Spleen (tissue), 7 donors: ENCODE results near the gene RFNG.

Source experiments
- CTCF ChIP-seq, 11 experiments: fragments of 200-600 bp in 7 of 11; fragments of 450-650 bp in 4 of 11; sonication (generic) in 4 of 11; IDR thresholded peaks in 8 of 11; conservative IDR thresholded peaks in 3 of 11; 1 replicate in 7 of 11; 2 replicates in 4 of 11; pipeline versions ENCODE4 v1.4.0 to v1.8.0; 2016 to 2021; ENCODE audit warnings: antibody characterized with exemption in 11 of 11, inconsistent platforms in 4 of 11, mild to moderate bottlenecking in 1 of 11
- POLR2A ChIP-seq, 3 donors: fragments of 450-650 bp; IDR thresholded peaks; one replicate each; pipeline ENCODE4 v1.5.1; 2017; ENCODE audit warnings: antibody characterized with exemption in 3 of 3, mild to moderate bottlenecking in 1 of 3
- POLR2AphosphoS5 ChIP-seq, 3 donors: sonication (generic); formaldehyde crosslinking; IDR thresholded peaks; one replicate each; pipeline ENCODE4 v1.5.1; 2017; ENCODE audit warnings: antibody characterized with exemption in 3 of 3
- donor health status: DM: no; HTN: no; CAD: no; lungs with moderate emphysema.
- donor health status: DM: no; HTN: no; CAD: no.
- donor health status: DM: no; HTN: no; CAD: no.

- TF ChIP-seq CTCF (IDR thresholded peaks at IDR 0.05 in 8 of 11, conservative IDR thresholded peaks at IDR 0.05 in 3 of 11): no peak
- no peak for TF ChIP-seq POLR2AphosphoS5 (IDR thresholded peaks at IDR 0.05)
- no peak for TF ChIP-seq POLR2A (IDR thresholded peaks at IDR 0.05)
Observed at GRCh38 chr17:82070611-82071010, 19.0 kb upstream of the RFNG start.
